K562 (cell line): Measurements from ENCODE around the gene TJP3. TPM values are rescaled to one million over a fixed set of nuclear protein-coding genes. Genes with fewer than 3 reads are reported as not detected.

Experiments used
- ATAC-seq: fragments of 200-7000 bp; cut with Tn5 transposase; 3 replicates; pipeline ENCODE4 v1.9.1; 2020; ENCODE audit warnings: moderate library complexity
- BruUV-seq: library from RNA; stranded (reverse); fragments of 400-500 nt; replicated peaks from 2 replicates; lab custom pipeline; 2021; lab: Mats Ljungman, UMichigan
- CTCF ChIA-PET: fragments of 300-600 bp; formaldehyde crosslinking; extraction: SDS; loops from one replicate; lab custom pipeline; 2021; ENCODE audit warnings: low intra/inter-chr PET ratio; lab: Yijun Ruan, JAX
- POLR2A ChIA-PET: fragments of 300-600, 350-650 bp; sonication (Branson Sonifier 250); formaldehyde crosslinking; extraction: SDS; loops from one replicate; lab custom pipeline; 2021; ENCODE audit warnings: antibody characterized with exemption, inconsistent platforms; lab: Yijun Ruan, JAX
- DNase-seq, 4 experiments: peaks; one replicate each; pipeline versions ENCODE4 v3.0.0 to v3.0.0-alpha.2; 2011 to 2018; ENCODE audit warnings: low spot score in 3 of 4, mixed read lengths in 3 of 4; ENCODE audit errors: extremely low read depth in 1 of 4
- FAIRE-seq: peaks from 2 replicates; lab custom pipeline; 2011; peaks lifted over from hg19 to GRCh38; lab: Jason Lieb, UNC
- H2AFZ ChIP-seq: 2 replicates; pipeline ENCODE4 v1.6.0; 2011; ENCODE audit warnings: low read depth, low read length, control low read depth, inconsistent platforms
- H3K27ac ChIP-seq: fragments of 200-600 bp; 3 replicates; pipeline ENCODE4 v1.8.0; 2011; ENCODE audit warnings: low read depth, mild to moderate bottlenecking, control low read depth, inconsistent platforms, low read length, moderate library complexity, mixed read lengths; ENCODE audit errors: extremely low read depth
- H3K27me3 ChIP-seq, 2 experiments: fragments of 300-600 bp in 1 of 2; 2 replicates in 1 of 2; 3 replicates in 1 of 2; pipeline versions ENCODE4 v1.6.0 to v1.8.0; 2011; ENCODE audit warnings: inconsistent platforms in 2 of 2, low read length in 2 of 2, mild to moderate bottlenecking in 1 of 2, mixed read lengths in 1 of 2, moderate library complexity in 1 of 2; ENCODE audit not compliant: control insufficient read depth in 2 of 2, insufficient read depth in 2 of 2
- H3K36me3 ChIP-seq: fragments of 300-600 bp; 3 replicates; pipeline ENCODE4 v1.8.0; 2011; ENCODE audit warnings: mild to moderate bottlenecking, low read length, inconsistent platforms; ENCODE audit not compliant: control insufficient read depth, insufficient read depth
- H3K4me1 ChIP-seq, 2 experiments: fragments of 200-600 bp in 1 of 2; replicated peaks in 1 of 2; 2 replicates in 1 of 2; 3 replicates in 1 of 2; pipeline versions ENCODE4 v1.5.1 to v1.8.0; 2011; ENCODE audit warnings: inconsistent platforms in 2 of 2, low read length in 2 of 2, mild to moderate bottlenecking in 1 of 2, mixed read lengths in 1 of 2, moderate library complexity in 1 of 2; ENCODE audit not compliant: control insufficient read depth in 2 of 2, insufficient read depth in 2 of 2
- H3K4me2 ChIP-seq: 2 replicates; pipeline ENCODE4 v1.6.1; 2011; ENCODE audit warnings: low read length, control low read depth, inconsistent platforms, mixed read lengths; ENCODE audit not compliant: insufficient read depth
- H3K4me3 ChIP-seq: fragments of 200-600 bp; sonication (generic), shearing (Covaris generic); 2 replicates; pipeline ENCODE4 v1.5.1; 2016; ENCODE audit warnings: control low read depth, inconsistent platforms
- H3K79me2 ChIP-seq: fragments of 200-600 bp; 3 replicates; pipeline ENCODE4 v1.8.0; 2011; ENCODE audit warnings: low read length, inconsistent platforms; ENCODE audit not compliant: control insufficient read depth, insufficient read depth
- H3K9ac ChIP-seq, 2 experiments: 2 replicates each; pipeline versions ENCODE4 v1.6.0 to v1.6.1; 2011; ENCODE audit warnings: low read depth in 2 of 2, low read length in 2 of 2, control low read depth in 1 of 2, inconsistent platforms in 1 of 2, mild to moderate bottlenecking in 1 of 2, mixed read lengths in 1 of 2; ENCODE audit not compliant: insufficient read depth in 1 of 2
- H3K9me1 ChIP-seq: one replicate; pipeline ENCODE4 v1.6.0; 2011; ENCODE audit warnings: inconsistent platforms, mild to moderate bottlenecking, low read length, moderate library complexity; ENCODE audit not compliant: control insufficient read depth, insufficient read depth
- H3K9me3 ChIP-seq: replicated peaks from 2 replicates; pipeline ENCODE4 v1.5.1; 2011; ENCODE audit warnings: low read depth, low read length, inconsistent platforms; ENCODE audit not compliant: control insufficient read depth, insufficient read depth
- H4K20me1 ChIP-seq: replicated peaks from 2 replicates; pipeline ENCODE4 v1.6.1; 2011; ENCODE audit warnings: low read length, inconsistent platforms, mixed read lengths; ENCODE audit not compliant: control insufficient read depth, insufficient read depth
- CBX1 ChIP-seq: sonication (generic); IDR thresholded peaks from 2 replicates; pipeline ENCODE4 v1.6.1; 2016; ENCODE audit warnings: antibody characterized with exemption, low read depth, mild to moderate bottlenecking
- DIDO1 ChIP-seq: fragments of 450-650 bp; IDR thresholded peaks from 2 replicates; pipeline ENCODE4 v1.6.1; 2016; ENCODE audit warnings: low read depth, missing biosample characterization, missing genetic modification characterization
- HNRNPH1 ChIP-seq: fragments of 200-400 bp; formaldehyde crosslinking; optimal IDR thresholded peaks from 2 replicates; pipeline ENCODE3; 2017; ENCODE audit warnings: low read depth, mild to moderate bottlenecking, low read length, moderate library complexity
- NFIC ChIP-seq: fragments of 450-650 bp; IDR thresholded peaks from 2 replicates; pipeline ENCODE4 v1.6.1; 2017; ENCODE audit warnings: mild to moderate bottlenecking, inconsistent platforms
- RAD21 ChIP-seq, 2 experiments: fragments of 250-450 bp in 1 of 2; fragments of 450-650 bp in 1 of 2; sonication (Bioruptor Pico) in 1 of 2; formaldehyde crosslinking in 1 of 2; IDR thresholded peaks in 1 of 2; conservative IDR thresholded peaks in 1 of 2; 2 replicates each; pipeline versions ENCODE4 v1.4.0 to v1.8.0; 2020 to 2022; ENCODE audit warnings: mild to moderate bottlenecking in 2 of 2, moderate library complexity in 1 of 2
- SMARCB1 ChIP-seq: IDR thresholded peaks from 2 replicates; pipeline ENCODE4 v1.6.1; 2011; ENCODE audit warnings: improper control_type of control experiment, low read depth; ENCODE audit not compliant: insufficient read length
- SPI1 ChIP-seq: IDR thresholded peaks from 2 replicates; pipeline ENCODE4 v1.6.1; 2011; ENCODE audit warnings: low read depth, low read length, control low read depth, borderline replicate concordance
- SRSF7 ChIP-seq: fragments of 200-400 bp; formaldehyde crosslinking; optimal IDR thresholded peaks from 2 replicates; pipeline ENCODE3; 2017; ENCODE audit warnings: mild to moderate bottlenecking, low read depth, low read length
- ZKSCAN8 ChIP-seq: fragments of 200-800 bp; sonication (Bioruptor generic); IDR thresholded peaks from 2 replicates; pipeline ENCODE4 v1.6.1; 2016; ENCODE audit warnings: missing genetic modification characterization, missing compliant biosample characterization
- ZNF75A ChIP-seq: fragments of 450-650 bp; formaldehyde crosslinking; IDR thresholded peaks from 2 replicates; pipeline ENCODE4 v1.4.0; 2020; ENCODE audit warnings: mild to moderate bottlenecking
- WGBS: fragments of 100-300 bp; shearing (Covaris generic); methylation state at CpG from one replicate; pipeline ENCODE4 v1.1.6; 2016; ENCODE audit warnings: low coverage, mixed read lengths; ENCODE audit not compliant: insufficient coverage; ENCODE audit errors: missing lambda C conversion rate; 5-methylcytosine and 5-hydroxymethylcytosine counted together
- in situ Hi-C: fragments of 300-500 bp; cut with MboI; formaldehyde crosslinking; loops from 4 replicates; pipeline ENCODE4 v1.15.0; 2018; ENCODE audit warnings: inconsistent platforms, mixed read lengths
- intact Hi-C: fragments of 100-400 bp; cut with micrococcal nuclease; formaldehyde crosslinking; loops from 2 replicates; pipeline ENCODE4 v1.14.2; 2022
- polyA plus RNA-seq, 8 experiments: library from polyadenylated mRNA; depleted of rRNA in 4 of 8; stranded (reverse) in 5 of 8; unstranded in 3 of 8; fragments of >200 nt; fragmentation: Nextera tagmentation in 2 of 8; fragmentation: Illumina TruSeq in 1 of 8; extraction: Ambion mirVana in 2 of 8; extraction: Trizol in 1 of 8; gene quantifications; 2 replicates each; pipeline versions ENCODE4 v1.2.1 to v1.2.3, GENCODE V29; 2011 to 2014; ENCODE audit warnings: inconsistent platforms in 1 of 8, missing spikeins in 1 of 8
- total RNA-seq, 7 experiments: library from RNA; depleted of rRNA in 6 of 7; stranded (reverse); fragments of >200 nt in 6 of 7; fragmentation: Illumina TruSeq in 2 of 7; extraction: Trizol in 2 of 7; gene quantifications; 2 replicates each; pipeline versions ENCODE4 v1.2.1 to v1.2.3, GENCODE V29; 2011 to 2021; ENCODE audit warnings: low replicate concordance in 1 of 7
- TF ChIP-seq, protein P1 (sequence below): fragments of 450-650 bp; formaldehyde crosslinking; IDR thresholded peaks from 2 replicates; pipeline ENCODE4 v1.4.0; 2022; ENCODE audit warnings: mild to moderate bottlenecking, moderate library complexity
- TF ChIP-seq, protein P2 (sequence below): sonication (generic); formaldehyde crosslinking; IDR thresholded peaks from 2 replicates; pipeline ENCODE4 v1.8.0; 2022; ENCODE audit warnings: missing genetic modification reagents, mild to moderate bottlenecking, moderate library complexity, borderline replicate concordance
- TF ChIP-seq, protein P3 (sequence below): IDR thresholded peaks from 2 replicates; pipeline ENCODE4 v1.6.1; 2016; ENCODE audit warnings: missing genetic modification characterization, missing compliant biosample characterization

TJP3 gene
- total and polyA plus RNA-seq, 9 of the 15 experiments (the other 6 are each of a cell fraction or from before 2014, with no cell fraction given): 0.11 to 2.4 (median 0.57) TPM; not detected in 1

DNA sequence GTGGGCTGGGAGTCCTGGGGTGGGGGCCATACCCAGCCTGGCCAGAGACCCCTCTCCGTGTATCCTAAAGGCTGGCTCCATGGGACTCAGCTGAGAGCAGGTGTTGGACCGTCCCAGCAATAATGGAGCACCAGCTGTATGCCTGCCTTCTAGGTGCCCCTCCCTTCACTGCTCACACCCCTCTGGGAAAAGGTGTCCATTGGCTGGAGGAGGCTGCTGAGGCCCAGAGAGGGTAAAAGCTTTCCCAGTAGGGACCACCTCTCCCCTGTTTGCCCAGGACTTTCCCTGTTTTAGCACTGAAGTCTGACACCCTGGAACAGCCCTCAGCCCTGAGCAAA lies 67.2 kb downstream of the TJP3 start:
- no peak overlapping the region for H3K27ac ChIP-seq
- DNase-seq (no peak), FAIRE-seq (no peak)
- no peak overlapping the region for H3K4me2 ChIP-seq
- WGBS: 13% methylated on average over 2 of the region's 2 CpGs
- H3K79me2 ChIP-seq: no peaks in the 10 kb centered on the region
- no peaks in the 10 kb centered on the region for H4K20me1 ChIP-seq
- H3K36me3 ChIP-seq: no peaks in the 10 kb centered on the region
- intact Hi-C loops (no loop called here), in situ Hi-C loops (no loop called here)
- peaks cover 0 to 44% of the 10 kb centered on the region in 2 experiments; a peak in 3 of 5 replicates for H3K4me1 ChIP-seq
- H2AFZ ChIP-seq: no peak overlapping the region
- no peak overlapping the region for H3K4me3 ChIP-seq
- H3K27me3 ChIP-seq: no peaks in the 10 kb centered on the region
- POLR2A ChIA-PET: interaction anchor here (0.6 to 5.9 kb wide), 3 partner anchors 12 to 451 kb away, joined by 3 to 48 read pairs (median 3); partner anchors contain the start of genes APBA3 and MRPL54
- TF ChIP-seq, protein P1, sequence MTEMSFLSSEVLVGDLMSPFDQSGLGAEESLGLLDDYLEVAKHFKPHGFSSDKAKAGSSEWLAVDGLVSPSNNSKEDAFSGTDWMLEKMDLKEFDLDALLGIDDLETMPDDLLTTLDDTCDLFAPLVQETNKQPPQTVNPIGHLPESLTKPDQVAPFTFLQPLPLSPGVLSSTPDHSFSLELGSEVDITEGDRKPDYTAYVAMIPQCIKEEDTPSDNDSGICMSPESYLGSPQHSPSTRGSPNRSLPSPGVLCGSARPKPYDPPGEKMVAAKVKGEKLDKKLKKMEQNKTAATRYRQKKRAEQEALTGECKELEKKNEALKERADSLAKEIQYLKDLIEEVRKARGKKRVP (CRISPR knock-in tag): no peak
- TF ChIP-seq SRSF7 (no peak), RAD21 (CRISPR knock-in tag; conservative IDR thresholded peaks at IDR 0.05 in 1 of 2, IDR thresholded peaks at IDR 0.05 in 1 of 2) (no peak), DIDO1 (tag) (no peak), NFIC (no peak), SMARCB1 (no peak), ZKSCAN8 (peak; percentile 96), CBX1 (no peak), SPI1 (no peak), ZNF75A (CRISPR knock-in tag) (no peak), HNRNPH1 (no peak)
- TF ChIP-seq, protein P2, sequence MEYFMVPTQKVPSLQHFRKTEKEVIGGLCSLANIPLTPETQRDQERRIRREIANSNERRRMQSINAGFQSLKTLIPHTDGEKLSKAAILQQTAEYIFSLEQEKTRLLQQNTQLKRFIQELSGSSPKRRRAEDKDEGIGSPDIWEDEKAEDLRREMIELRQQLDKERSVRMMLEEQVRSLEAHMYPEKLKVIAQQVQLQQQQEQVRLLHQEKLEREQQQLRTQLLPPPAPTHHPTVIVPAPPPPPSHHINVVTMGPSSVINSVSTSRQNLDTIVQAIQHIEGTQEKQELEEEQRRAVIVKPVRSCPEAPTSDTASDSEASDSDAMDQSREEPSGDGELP (CRISPR knock-in tag): 0 out of 2 replicates have a peak, but pooled peaks have one; percentile 18
- TF ChIP-seq, protein P3, sequence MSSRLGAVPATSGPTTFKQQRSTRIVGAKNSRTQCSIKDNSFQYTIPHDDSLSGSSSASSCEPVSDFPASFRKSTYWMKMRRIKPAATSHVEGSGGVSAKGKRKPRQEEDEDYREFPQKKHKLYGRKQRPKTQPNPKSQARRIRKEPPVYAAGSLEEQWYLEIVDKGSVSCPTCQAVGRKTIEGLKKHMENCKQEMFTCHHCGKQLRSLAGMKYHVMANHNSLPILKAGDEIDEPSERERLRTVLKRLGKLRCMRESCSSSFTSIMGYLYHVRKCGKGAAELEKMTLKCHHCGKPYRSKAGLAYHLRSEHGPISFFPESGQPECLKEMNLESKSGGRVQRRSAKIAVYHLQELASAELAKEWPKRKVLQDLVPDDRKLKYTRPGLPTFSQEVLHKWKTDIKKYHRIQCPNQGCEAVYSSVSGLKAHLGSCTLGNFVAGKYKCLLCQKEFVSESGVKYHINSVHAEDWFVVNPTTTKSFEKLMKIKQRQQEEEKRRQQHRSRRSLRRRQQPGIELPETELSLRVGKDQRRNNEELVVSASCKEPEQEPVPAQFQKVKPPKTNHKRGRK (tag): no peak
- TF ChIP-seq, all 486 proteins: peak for 2
- CTCF ChIA-PET: no interaction called here
- BruUV-seq: no TSS peak
- H3K9me1 ChIP-seq: no peaks in the 10 kb centered on the region
- H3K9ac ChIP-seq: peak overlapping the region in 1 of 2 experiments; percentile 72; a peak in 1 of 4 replicates
- no peaks in the 10 kb centered on the region for H3K9me3 ChIP-seq
- no peak for ATAC-seq
